HepG2 (cell line): ENCODE data around the gene GDF15. TPM values are rescaled to one million over a fixed set of nuclear protein-coding genes. Genes with fewer than 3 reads are reported as not detected.

Experiments used
- CEBPZ ChIP-seq: IDR thresholded peaks from 2 replicates; pipeline ENCODE4 v1.6.1; 2012; ENCODE audit warnings: low read length, improper control_type of control experiment
- CHCHD3 ChIP-seq: sonication (generic); formaldehyde crosslinking; IDR thresholded peaks from 2 replicates; pipeline ENCODE4 v1.8.0; 2022; ENCODE audit warnings: mild to moderate bottlenecking, missing genetic modification reagents, moderate library complexity
- GATAD1 ChIP-seq: IDR thresholded peaks from 2 replicates; pipeline ENCODE4 v1.6.1; 2016; ENCODE audit warnings: missing genetic modification reagents, missing compliant biosample characterization
- KDM5B ChIP-seq: sonication (generic); formaldehyde crosslinking; IDR thresholded peaks from 2 replicates; pipeline ENCODE4 v1.4.0; 2020; ENCODE audit warnings: missing genetic modification reagents, mild to moderate bottlenecking, borderline replicate concordance
- KLF11 ChIP-seq: IDR thresholded peaks from 2 replicates; pipeline ENCODE4 v1.6.1; 2016; ENCODE audit warnings: missing compliant biosample characterization
- MIXL1 ChIP-seq: IDR thresholded peaks from 2 replicates; pipeline ENCODE4 v1.6.1; 2016
- PAF1 ChIP-seq: IDR thresholded peaks from 2 replicates; pipeline ENCODE4 v1.6.1; 2016; ENCODE audit warnings: missing genetic modification reagents, missing compliant biosample characterization
- SRSF1 ChIP-seq: fragments of 200-400 bp; formaldehyde crosslinking; optimal IDR thresholded peaks from 2 replicates; pipeline ENCODE3; 2017; ENCODE audit warnings: mild to moderate bottlenecking, low read depth, low read length, moderate library complexity
- UBTF ChIP-seq: sonication (generic); formaldehyde crosslinking; IDR thresholded peaks from 2 replicates; pipeline ENCODE4 v1.4.0; 2020; ENCODE audit warnings: mild to moderate bottlenecking, missing genetic modification reagents
- ZEB1 ChIP-seq: IDR thresholded peaks from 2 replicates; pipeline ENCODE4 v1.6.1; 2012; ENCODE audit warnings: mild to moderate bottlenecking, low read depth, inconsistent platforms; ENCODE audit not compliant: insufficient replicate concordance
- ZFP90 ChIP-seq: sonication (generic); formaldehyde crosslinking; IDR thresholded peaks from 2 replicates; pipeline ENCODE4 v1.8.0; 2022; ENCODE audit warnings: missing genetic modification reagents, mild to moderate bottlenecking, inconsistent platforms, borderline replicate concordance
- ZNF251 ChIP-seq: sonication (generic); formaldehyde crosslinking; IDR thresholded peaks from 2 replicates; pipeline ENCODE4 v1.9.0; 2021; ENCODE audit warnings: mild to moderate bottlenecking, missing genetic modification reagents
- ZNF282 ChIP-seq: fragments of 450-650 bp; IDR thresholded peaks from 2 replicates; pipeline ENCODE4 v1.6.1; 2018; ENCODE audit not compliant: partially characterized antibody
- ZNF501 ChIP-seq: sonication (generic); formaldehyde crosslinking; IDR thresholded peaks from 2 replicates; pipeline ENCODE4 v1.5.1; 2020; ENCODE audit warnings: mild to moderate bottlenecking, moderate library complexity, missing genetic modification reagents
- polyA plus RNA-seq, 8 experiments: library from polyadenylated mRNA; depleted of rRNA in 3 of 8; stranded (reverse) in 7 of 8; unstranded in 1 of 8; fragments of >200 nt; fragmentation: Illumina TruSeq in 4 of 8; extraction: Trizol in 4 of 8; gene quantifications; 2 replicates each; pipeline versions ENCODE4 v1.2.1 to v1.2.3, GENCODE V29; 2011 to 2016; ENCODE audit warnings: low read depth in 4 of 8, missing spikeins in 1 of 8, mixed read lengths in 1 of 8; ENCODE audit not compliant: insufficient read depth in 1 of 8
- total RNA-seq, 5 experiments: library from RNA; depleted of rRNA; stranded (reverse); fragments of >200 nt; fragmentation: Illumina TruSeq; extraction: Trizol; gene quantifications; 2 replicates each; pipeline ENCODE4 v1.2.3, GENCODE V29; 2016; ENCODE audit warnings: low read depth in 1 of 5
- TF ChIP-seq, protein P1 (sequence below): sonication (generic); formaldehyde crosslinking; IDR thresholded peaks from 2 replicates; pipeline ENCODE4 v1.9.0; 2021; ENCODE audit warnings: mild to moderate bottlenecking, missing genetic modification reagents
- TF ChIP-seq, protein P2 (sequence below): sonication (generic); formaldehyde crosslinking; IDR thresholded peaks from 2 replicates; pipeline ENCODE4 v1.4.0; 2020; ENCODE audit warnings: mild to moderate bottlenecking, missing genetic modification reagents, borderline replicate concordance

Gene GDF15
- total and polyA plus RNA-seq, 2 of the 13 experiments (the other 11 are each of a cell fraction or from before 2014, with no cell fraction given): 146 to 422 TPM

DNA sequence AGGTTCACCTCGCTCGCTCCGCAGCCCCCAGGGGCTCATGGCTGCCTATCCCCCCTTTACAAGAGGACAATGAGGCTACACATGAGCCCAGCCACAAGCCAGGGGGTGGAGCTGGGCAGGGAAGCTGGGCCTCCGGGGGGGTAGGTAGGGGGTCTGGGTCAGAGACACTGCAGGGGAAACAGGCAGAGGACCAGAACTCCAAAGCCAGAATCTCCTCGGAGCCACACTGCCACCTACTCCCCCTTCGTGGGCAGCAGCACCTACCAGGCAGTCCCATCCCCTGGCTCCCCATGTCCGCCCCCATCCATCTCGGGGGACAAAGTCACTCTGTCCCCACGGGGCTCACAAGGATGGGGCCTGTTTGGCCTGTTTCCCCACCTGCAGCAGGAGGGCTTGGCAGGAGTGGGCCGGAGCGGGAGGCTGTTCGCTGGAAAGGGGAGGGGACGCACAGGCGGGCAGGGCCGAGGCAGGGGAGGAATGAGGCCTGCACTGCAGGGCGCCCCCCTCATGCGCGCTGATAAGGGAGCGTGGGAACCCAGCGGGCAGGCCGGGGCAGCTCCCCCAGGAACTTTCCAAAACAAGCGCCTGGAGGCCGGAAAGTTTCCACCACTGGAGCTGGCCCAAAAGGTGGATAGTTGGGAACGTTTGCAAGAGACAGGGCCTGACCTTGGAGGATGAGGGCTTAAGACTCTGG, 52.5 kb downstream of the GDF15 start (continued):
- no peak for TF ChIP-seq CEBPZ
- TF ChIP-seq ZEB1: no peak
- no peak for TF ChIP-seq ZNF501 (CRISPR knock-in tag)
- no peak for TF ChIP-seq ZFP90 (CRISPR knock-in tag)
- TF ChIP-seq MIXL1 (CRISPR knock-in tag): no peak
- TF ChIP-seq ZNF251: no peak
- 0 out of 2 replicates have a peak, but pooled peaks have one; percentile 41 for TF ChIP-seq KDM5B
- TF ChIP-seq, protein P1, sequence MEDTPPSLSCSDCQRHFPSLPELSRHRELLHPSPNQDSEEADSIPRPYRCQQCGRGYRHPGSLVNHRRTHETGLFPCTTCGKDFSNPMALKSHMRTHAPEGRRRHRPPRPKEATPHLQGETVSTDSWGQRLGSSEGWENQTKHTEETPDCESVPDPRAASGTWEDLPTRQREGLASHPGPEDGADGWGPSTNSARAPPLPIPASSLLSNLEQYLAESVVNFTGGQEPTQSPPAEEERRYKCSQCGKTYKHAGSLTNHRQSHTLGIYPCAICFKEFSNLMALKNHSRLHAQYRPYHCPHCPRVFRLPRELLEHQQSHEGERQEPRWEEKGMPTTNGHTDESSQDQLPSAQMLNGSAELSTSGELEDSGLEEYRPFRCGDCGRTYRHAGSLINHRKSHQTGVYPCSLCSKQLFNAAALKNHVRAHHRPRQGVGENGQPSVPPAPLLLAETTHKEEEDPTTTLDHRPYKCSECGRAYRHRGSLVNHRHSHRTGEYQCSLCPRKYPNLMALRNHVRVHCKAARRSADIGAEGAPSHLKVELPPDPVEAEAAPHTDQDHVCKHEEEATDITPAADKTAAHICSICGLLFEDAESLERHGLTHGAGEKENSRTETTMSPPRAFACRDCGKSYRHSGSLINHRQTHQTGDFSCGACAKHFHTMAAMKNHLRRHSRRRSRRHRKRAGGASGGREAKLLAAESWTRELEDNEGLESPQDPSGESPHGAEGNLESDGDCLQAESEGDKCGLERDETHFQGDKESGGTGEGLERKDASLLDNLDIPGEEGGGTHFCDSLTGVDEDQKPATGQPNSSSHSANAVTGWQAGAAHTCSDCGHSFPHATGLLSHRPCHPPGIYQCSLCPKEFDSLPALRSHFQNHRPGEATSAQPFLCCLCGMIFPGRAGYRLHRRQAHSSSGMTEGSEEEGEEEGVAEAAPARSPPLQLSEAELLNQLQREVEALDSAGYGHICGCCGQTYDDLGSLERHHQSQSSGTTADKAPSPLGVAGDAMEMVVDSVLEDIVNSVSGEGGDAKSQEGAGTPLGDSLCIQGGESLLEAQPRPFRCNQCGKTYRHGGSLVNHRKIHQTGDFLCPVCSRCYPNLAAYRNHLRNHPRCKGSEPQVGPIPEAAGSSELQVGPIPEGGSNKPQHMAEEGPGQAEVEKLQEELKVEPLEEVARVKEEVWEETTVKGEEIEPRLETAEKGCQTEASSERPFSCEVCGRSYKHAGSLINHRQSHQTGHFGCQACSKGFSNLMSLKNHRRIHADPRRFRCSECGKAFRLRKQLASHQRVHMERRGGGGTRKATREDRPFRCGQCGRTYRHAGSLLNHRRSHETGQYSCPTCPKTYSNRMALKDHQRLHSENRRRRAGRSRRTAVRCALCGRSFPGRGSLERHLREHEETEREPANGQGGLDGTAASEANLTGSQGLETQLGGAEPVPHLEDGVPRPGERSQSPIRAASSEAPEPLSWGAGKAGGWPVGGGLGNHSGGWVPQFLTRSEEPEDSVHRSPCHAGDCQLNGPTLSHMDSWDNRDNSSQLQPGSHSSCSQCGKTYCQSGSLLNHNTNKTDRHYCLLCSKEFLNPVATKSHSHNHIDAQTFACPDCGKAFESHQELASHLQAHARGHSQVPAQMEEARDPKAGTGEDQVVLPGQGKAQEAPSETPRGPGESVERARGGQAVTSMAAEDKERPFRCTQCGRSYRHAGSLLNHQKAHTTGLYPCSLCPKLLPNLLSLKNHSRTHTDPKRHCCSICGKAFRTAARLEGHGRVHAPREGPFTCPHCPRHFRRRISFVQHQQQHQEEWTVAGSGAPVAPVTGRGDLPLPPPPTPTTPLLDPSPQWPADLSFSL (CRISPR knock-in tag): no peak
- TF ChIP-seq ZNF282: no peak
- peak; percentile 74 for TF ChIP-seq SRSF1
- no peak for TF ChIP-seq PAF1 (CRISPR knock-in tag)
- TF ChIP-seq UBTF (CRISPR knock-in tag): no peak
- TF ChIP-seq, protein P2, sequence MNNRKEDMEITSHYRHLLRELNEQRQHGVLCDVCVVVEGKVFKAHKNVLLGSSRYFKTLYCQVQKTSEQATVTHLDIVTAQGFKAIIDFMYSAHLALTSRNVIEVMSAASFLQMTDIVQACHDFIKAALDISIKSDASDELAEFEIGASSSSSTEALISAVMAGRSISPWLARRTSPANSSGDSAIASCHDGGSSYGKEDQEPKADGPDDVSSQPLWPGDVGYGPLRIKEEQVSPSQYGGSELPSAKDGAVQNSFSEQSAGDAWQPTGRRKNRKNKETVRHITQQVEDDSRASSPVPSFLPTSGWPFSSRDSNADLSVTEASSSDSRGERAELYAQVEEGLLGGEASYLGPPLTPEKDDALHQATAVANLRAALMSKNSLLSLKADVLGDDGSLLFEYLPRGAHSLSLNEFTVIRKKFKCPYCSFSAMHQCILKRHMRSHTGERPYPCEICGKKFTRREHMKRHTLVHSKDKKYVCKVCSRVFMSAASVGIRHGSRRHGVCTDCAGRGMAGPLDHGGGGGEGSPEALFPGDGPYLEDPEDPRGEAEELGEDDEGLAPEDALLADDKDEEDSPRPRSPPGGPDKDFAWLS (CRISPR knock-in tag): no peak
- TF ChIP-seq CHCHD3 (CRISPR knock-in tag): no peak
- TF ChIP-seq GATAD1 (CRISPR knock-in tag): no peak
- TF ChIP-seq KLF11: no peak; the same call in 1 of the 2 replicates
